IMR-90 (cell line): ENCODE data around the gene PRRT2. TPM values are rescaled to one million over a fixed set of nuclear protein-coding genes. Genes with fewer than 3 reads are reported as not detected.

ENCODE experiments used
- ATAC-seq: fragments of 200-7000 bp; cut with Tn5 transposase; 2 replicates; pipeline ENCODE4 v1.9.1; 2020; ENCODE audit warnings: low read depth, mild to moderate bottlenecking, moderate library complexity
- BruUV-seq: library from RNA; stranded (reverse); fragments of 400-500 nt; replicated peaks from 2 replicates; lab custom pipeline; 2021; lab: Mats Ljungman, UMichigan
- CTCF ChIA-PET: fragments of 300-600 bp; formaldehyde crosslinking; extraction: SDS; loops from one replicate; lab custom pipeline; 2021; ENCODE audit warnings: antibody characterized with exemption; lab: Yijun Ruan, JAX
- POLR2A ChIA-PET: fragments of 300-600 bp; sonication (Branson Sonifier 250); formaldehyde crosslinking; loops from one replicate; lab custom pipeline; 2022; ENCODE audit warnings: antibody characterized with exemption; ENCODE audit not compliant: unreplicated experiment; lab: Charles Lee
- DNase-seq: peaks from one replicate; pipeline ENCODE4 v3.0.0; 2013
- H2AFZ ChIP-seq: replicated peaks from 2 replicates; pipeline ENCODE3; 2013; ENCODE audit warnings: low read length, mild to moderate bottlenecking; ENCODE audit not compliant: poor library complexity
- H2AK5ac ChIP-seq: 2 replicates; pipeline ENCODE4 v1.6.1; 2013; ENCODE audit warnings: low read depth, low read length, inconsistent platforms
- H2AK9ac ChIP-seq: replicated peaks from 2 replicates; pipeline ENCODE3; 2013; ENCODE audit warnings: mild to moderate bottlenecking, low read depth, low read length, moderate library complexity; ENCODE audit not compliant: poor library complexity
- H2BK120ac ChIP-seq: 2 replicates; pipeline ENCODE4 v1.6.1; 2013; ENCODE audit warnings: low read depth, low read length, inconsistent platforms
- H2BK15ac ChIP-seq: 3 replicates; pipeline ENCODE4 v1.6.1; 2013; ENCODE audit warnings: low read depth, low read length, inconsistent platforms
- H2BK20ac ChIP-seq: 2 replicates; pipeline ENCODE4 v1.6.1; 2013; ENCODE audit warnings: low read depth, mild to moderate bottlenecking, inconsistent platforms, low read length, moderate library complexity
- H2BK5ac ChIP-seq: 2 replicates; pipeline ENCODE4 v1.6.1; 2013; ENCODE audit warnings: mild to moderate bottlenecking, low read depth, low read length, inconsistent platforms; ENCODE audit not compliant: poor library complexity, severe bottlenecking
- H3K14ac ChIP-seq: replicated peaks from 2 replicates; pipeline ENCODE4 v1.6.1; 2013; ENCODE audit warnings: low read depth, low read length, inconsistent platforms
- H3K18ac ChIP-seq: 2 replicates; pipeline ENCODE4 v1.6.1; 2013; ENCODE audit warnings: low read depth, low read length, control low read depth
- H3K23ac ChIP-seq: 2 replicates; pipeline ENCODE4 v1.6.1; 2013; ENCODE audit warnings: low read depth, low read length, inconsistent platforms
- H3K27ac ChIP-seq: 2 replicates; pipeline ENCODE4 v1.5.1; 2013; ENCODE audit warnings: mild to moderate bottlenecking, control low read depth, low read length; ENCODE audit not compliant: insufficient read depth
- H3K27me3 ChIP-seq: 2 replicates; pipeline ENCODE4 v1.6.1; 2013; ENCODE audit warnings: low read length; ENCODE audit not compliant: control insufficient read depth, insufficient read depth
- H3K36me3 ChIP-seq: 2 replicates; pipeline ENCODE4 v1.6.1; 2013; ENCODE audit warnings: low read length, mixed read lengths; ENCODE audit not compliant: control insufficient read depth, insufficient read depth
- H3K4ac ChIP-seq: 2 replicates; pipeline ENCODE4 v1.6.1; 2013; ENCODE audit warnings: low read depth, low read length, inconsistent platforms
- H3K4me1 ChIP-seq: 2 replicates; pipeline ENCODE4 v1.6.1; 2013; ENCODE audit warnings: low read length, mixed read lengths; ENCODE audit not compliant: control insufficient read depth, insufficient read depth
- H3K4me2 ChIP-seq: 2 replicates; pipeline ENCODE4 v1.6.1; 2013; ENCODE audit warnings: low read depth, mild to moderate bottlenecking, control low read depth, low read length, moderate library complexity
- H3K4me3 ChIP-seq: 2 replicates; pipeline ENCODE4 v1.5.1; 2013; ENCODE audit warnings: low read depth, mild to moderate bottlenecking, control low read depth, low read length, moderate library complexity; ENCODE audit not compliant: insufficient read depth
- H3K56ac ChIP-seq: 2 replicates; pipeline ENCODE4 v1.6.1; 2013; ENCODE audit warnings: low read length, inconsistent platforms; ENCODE audit not compliant: insufficient read depth; ENCODE audit errors: extremely low read depth
- H3K79me1 ChIP-seq, 2 experiments: 2 replicates each; pipeline ENCODE4 v1.6.1; 2013; ENCODE audit warnings: low read length in 2 of 2, inconsistent platforms in 1 of 2, low read depth in 1 of 2
- H3K9ac ChIP-seq: 2 replicates; pipeline ENCODE4 v1.6.1; 2013; ENCODE audit warnings: low read depth, low read length, control low read depth
- H3K9me1 ChIP-seq: 2 replicates; pipeline ENCODE4 v1.6.1; 2013; ENCODE audit warnings: low read length, inconsistent platforms; ENCODE audit not compliant: insufficient read depth
- H3K9me3 ChIP-seq: 2 replicates; pipeline ENCODE4 v1.6.1; 2013; ENCODE audit warnings: low read length; ENCODE audit not compliant: control insufficient read depth, insufficient read depth
- H4K20me1 ChIP-seq: 2 replicates; pipeline ENCODE4 v1.6.1; 2013; ENCODE audit warnings: low read length, inconsistent platforms; ENCODE audit not compliant: insufficient read depth
- H4K5ac ChIP-seq: 2 replicates; pipeline ENCODE4 v1.6.1; 2013; ENCODE audit warnings: mild to moderate bottlenecking, low read depth, low read length, control low read depth
- H4K8ac ChIP-seq, 2 experiments: 2 replicates each; pipeline ENCODE4 v1.6.1; 2013; ENCODE audit warnings: low read depth in 2 of 2, low read length in 2 of 2, control low read depth in 1 of 2, inconsistent platforms in 1 of 2
- H4K91ac ChIP-seq: 2 replicates; pipeline ENCODE4 v1.6.1; 2013; ENCODE audit warnings: low read depth, low read length, inconsistent platforms; ENCODE audit not compliant: insufficient read depth
- BHLHE40 ChIP-seq: fragments of 150-350 bp; IDR thresholded peaks from 2 replicates; pipeline ENCODE4 v1.6.1; 2016; ENCODE audit warnings: mild to moderate bottlenecking, low read depth, low read length
- CEBPB ChIP-seq: IDR thresholded peaks from 2 replicates; pipeline ENCODE4 v1.6.1; 2012; ENCODE audit warnings: low read depth, low read length, improper control_type of control experiment
- CTCF ChIP-seq: conservative IDR thresholded peaks from 2 replicates; pipeline ENCODE4 v1.5.1; 2012; ENCODE audit warnings: mild to moderate bottlenecking, low read depth, low read length, improper control_type of control experiment
- MAFK ChIP-seq: IDR thresholded peaks from 2 replicates; pipeline ENCODE4 v1.6.1; 2012; ENCODE audit warnings: low read depth, low read length, improper control_type of control experiment
- MAZ ChIP-seq: IDR thresholded peaks from 2 replicates; pipeline ENCODE4 v1.6.1; 2012; ENCODE audit warnings: low read depth, mild to moderate bottlenecking, low read length, improper control_type of control experiment, moderate library complexity, borderline replicate concordance
- MXI1 ChIP-seq: IDR thresholded peaks from 2 replicates; pipeline ENCODE4 v1.6.1; 2012; ENCODE audit warnings: low read depth, mild to moderate bottlenecking, low read length, moderate library complexity, borderline replicate concordance
- NFE2L2 ChIP-seq: fragments of 150-350 bp; IDR thresholded peaks from 2 replicates; pipeline ENCODE4 v1.6.1; 2016; ENCODE audit warnings: low read depth, mild to moderate bottlenecking, low read length
- SMC3 ChIP-seq: fragments of 150-350 bp; IDR thresholded peaks from 2 replicates; pipeline ENCODE4 v1.6.1; 2016; ENCODE audit warnings: low read depth, mild to moderate bottlenecking, antibody characterized with exemption, low read length, moderate library complexity
- WGBS, 2 experiments: methylation state at CpG; one replicate each; pipeline versions ENCODE4 v1.1.5 to v1.1.7; 2013; ENCODE audit warnings: missing lambda C conversion rate in 2 of 2; ENCODE audit not compliant: insufficient read length in 1 of 2; ENCODE audit errors: extremely low coverage in 2 of 2; 5-methylcytosine and 5-hydroxymethylcytosine counted together
- dilution Hi-C: fragments of 300-500 bp; cut with HindIII; formaldehyde crosslinking; loops from one replicate; pipeline ENCODE4 v1.14.3; 2018; ENCODE audit warnings: low sequenced_read_pairs; ENCODE audit not compliant: unreplicated experiment
- in situ Hi-C: fragments of 300-500 bp; cut with MboI; formaldehyde crosslinking; loops from 3 replicates; pipeline ENCODE4 v1.14.3; 2019; ENCODE audit warnings: low sequenced_read_pairs, inconsistent platforms, mixed read lengths
- intact Hi-C: fragments of 100-400 bp; cut with micrococcal nuclease; formaldehyde crosslinking; loops from 2 replicates; pipeline ENCODE4 v1.10.0; 2022
- polyA plus RNA-seq, 3 experiments: library from polyadenylated mRNA; depleted of rRNA; stranded (reverse); fragments of >200 nt; gene quantifications; 2 replicates each; pipeline ENCODE4 v1.2.3, GENCODE V29; 2012; ENCODE audit warnings: low replicate concordance in 1 of 3
- total RNA-seq: library from RNA; depleted of rRNA; stranded (reverse); fragments of >200 nt; gene quantifications from 2 replicates; pipeline ENCODE4 v1.2.3, GENCODE V29; 2012

Gene PRRT2
- total and polyA plus RNA-seq, 2 of the 4 experiments (the other 2 are of a cell fraction), result 0.90 to 10.5 TPM

- Histone ChIP-seq H2AK5ac (no peak overlapping the region), H3K36me3 (peaks cover 39% of the 10 kb centered on the region), H4K91ac (no peak overlapping the region), H4K8ac (no peak overlapping the region), H2AFZ (no peak overlapping the region), H3K4ac (no peak overlapping the region), H3K27me3 (no peaks in the 10 kb centered on the region), H2BK15ac (no peak overlapping the region), H3K27ac (no peak overlapping the region), H3K9me1 (peaks cover 23% of the 10 kb centered on the region), H2BK20ac (no peak overlapping the region), H3K4me1 (peaks cover 14% of the 10 kb centered on the region), H3K9me3 (no peaks in the 10 kb centered on the region), H2BK120ac (no peak overlapping the region), H2BK5ac (no peak overlapping the region), H3K9ac (no peak overlapping the region), H4K5ac (no peak overlapping the region), H3K23ac (no peak overlapping the region), H4K20me1 (peaks cover 23% of the 10 kb centered on the region; the same call in 1 of the 2 replicates), H3K4me3 (no peak overlapping the region), H3K56ac (no peak overlapping the region), H3K14ac (no peak overlapping the region), H3K4me2 (no peak overlapping the region), H3K79me1 (peaks cover 38 to 80% of the 10 kb centered on the region in 2 experiments), H2AK9ac (no peak overlapping the region), H3K18ac (no peak overlapping the region)
- ChIA-PET POLR2A (no interaction called here), CTCF (no interaction called here)
- no TSS peak for BruUV-seq
- 85% methylated on average over 2 of the region's 11 CpGs; no CpG with 5 or more reads in 1 of the 2 experiments for WGBS, 2 experiments
- no peak for ATAC-seq
- dilution Hi-C loops, result no loop called here
- no peak for DNase-seq
- in situ Hi-C loops, result no loop called here
- intact Hi-C loops, result no loop called here
- TF ChIP-seq MAFK (no peak), BHLHE40 (no peak), NFE2L2 (no peak), CEBPB (no peak), SMC3 (no peak), MAZ (no peak), MXI1 (no peak), CTCF (no peak)
These were observed 18.8 kb downstream of the PRRT2 start for GRCh38 chr16:29830774-29831173.
